Measurements from ENCODE around the gene LRRC37A3. TPM values are rescaled to one million over a fixed set of nuclear protein-coding genes. Genes with fewer than 3 reads are reported as not detected.
"Not testable (repeated sequence)": the region's sequence is repeated elsewhere in the genome, so short reads cannot be mapped to it uniquely, and the experiment has no call there.

Gene LRRC37A3
- total RNA-seq, 1 experiment from 2014 or later = 3.7 TPM

GRCh38 chr17:64829824-64830630 is 89.3 kb downstream of the LRRC37A3 start:
- not testable (repeated sequence) for H3K9me3 ChIP-seq (replicated peaks); H3K4me1 ChIP-seq; DNase-seq; H3K27ac ChIP-seq; H3K36me3 ChIP-seq; H3K4me3 ChIP-seq; H3K27me3 ChIP-seq

- H3K9me3 ChIP-seq (replicated peaks); H3K36me3 ChIP-seq; H3K27me3 ChIP-seq; H3K4me1 ChIP-seq; H3K4me3 ChIP-seq; H3K27ac ChIP-seq; DNase-seq: not testable (repeated sequence)
These were observed 90.2 kb downstream of the LRRC37A3 start for GRCh38 chr17:64829068-64829467.

- not testable (repeated sequence) for H3K4me3 ChIP-seq; H3K9me3 ChIP-seq (replicated peaks); H3K36me3 ChIP-seq; H3K27me3 ChIP-seq; DNase-seq; H3K27ac ChIP-seq; H3K4me1 ChIP-seq
These were observed 100.4 kb downstream of the LRRC37A3 start for GRCh38 chr17:64818904-64819303.

- H3K4me3 ChIP-seq; H3K36me3 ChIP-seq; H3K4me1 ChIP-seq; H3K27ac ChIP-seq; DNase-seq; H3K27me3 ChIP-seq; H3K9me3 ChIP-seq (replicated peaks): not testable (repeated sequence)
These were observed 103.5 kb downstream of the LRRC37A3 start for GRCh38 chr17:64815833-64816198.

GRCh38 chr17:64814993-64815832 is 104.1 kb downstream of the LRRC37A3 start:
- H3K27ac ChIP-seq; DNase-seq; H3K4me1 ChIP-seq; H3K4me3 ChIP-seq; H3K9me3 ChIP-seq (replicated peaks); H3K27me3 ChIP-seq; H3K36me3 ChIP-seq: not testable (repeated sequence)

- not testable (repeated sequence) for H3K36me3 ChIP-seq; H3K4me3 ChIP-seq; H3K4me1 ChIP-seq; H3K9me3 ChIP-seq (replicated peaks); H3K27me3 ChIP-seq; H3K27ac ChIP-seq
- DNase-seq = peak in 1 of 2 experiments; percentile 20
These were observed 110.9 kb downstream of the LRRC37A3 start for GRCh38 chr17:64808178-64808977.

Other genes with a start within 250 kb of the LRRC37A3 start
- gene GNA13, start 137.3 kb upstream of the LRRC37A3 start, total RNA-seq (2014; rRNA removed; shearing (Covaris generic)) = 39.6 and 41.1 TPM in 2 replicates
- 2.9 and 3.1 TPM in 2 replicates for gene RGS9, start 217.9 kb upstream of the LRRC37A3 start, total RNA-seq (2014; rRNA removed; shearing (Covaris generic))

All from SJCRH30 (cell line).